ENCODE results near the gene LAMB1. TPM values are rescaled to one million over a fixed set of nuclear protein-coding genes. Genes with fewer than 3 reads are reported as not detected.

Gene LAMB1
- total RNA-seq, 1 experiment from 2014 or later, result 32.0 TPM

- POLR2A ChIA-PET, result no interaction called here
- no peak for ATAC-seq
- no peaks in the 10 kb centered on the region for H3K79me2 ChIP-seq (ENCODE audit: insufficient read depth, low read length)
- CTCF ChIA-PET, result no interaction called here
- H3K27ac ChIP-seq (ENCODE audit: low read depth, low read length), result no peak overlapping the region
- H3K36me3 ChIP-seq (ENCODE audit: control insufficient read depth in 1 of 2, insufficient read depth in 2 of 2, low read length in 2 of 2), result peaks cover 5 to 8% of the 10 kb centered on the region in 2 experiments; a peak in 1 of 4 replicates
- H4K20me1 ChIP-seq (ENCODE audit: insufficient read depth), result no peaks in the 10 kb centered on the region
- H3K9me3 ChIP-seq (ENCODE audit: control insufficient read depth in 1 of 2, insufficient read depth in 1 of 2, low read depth in 1 of 2, low read length in 2 of 2), result no peaks in the 10 kb centered on the region
- H3K9me2 ChIP-seq (ENCODE audit: insufficient read depth), result no peaks in the 10 kb centered on the region
- no peak overlapping the region for H3K9ac ChIP-seq (ENCODE audit: low read length)
- intact Hi-C loops (cut with micrococcal nuclease), result no loop called here
- TF ChIP-seq SIN3A (IDR thresholded peaks at IDR 0.05; ENCODE audit: low read depth) (no peak), ATF3 (IDR thresholded peaks at IDR 0.05) (no peak), JUND (IDR thresholded peaks at IDR 0.05) (no peak), POLR2A (IDR thresholded peaks at IDR 0.05; ENCODE audit: borderline replicate concordance, extremely low read depth, insufficient read depth, insufficient read length) (no peak), EGR1 (IDR thresholded peaks at IDR 0.05; ENCODE audit: low read depth) (no peak), CEBPB (IDR thresholded peaks at IDR 0.05; ENCODE audit: low read depth) (no peak), SP1 (IDR thresholded peaks at IDR 0.05; ENCODE audit: low read depth) (no peak), ELF1 (IDR thresholded peaks at IDR 0.05; ENCODE audit: borderline replicate concordance, low read depth) (no peak), MAX (IDR thresholded peaks at IDR 0.05) (no peak), ZNF274 (IDR thresholded peaks at IDR 0.05; ENCODE audit: low read depth, low read length) (no peak), FOSL1 (IDR thresholded peaks at IDR 0.05; ENCODE audit: low read depth) (no peak), CTCF (IDR thresholded peaks at IDR 0.05 in 2 of 3, conservative IDR thresholded peaks at IDR 0.05 in 1 of 3; ENCODE audit: borderline replicate concordance in 1 of 3, insufficient read depth in 1 of 3, low read depth in 2 of 3, low read length in 2 of 3) (no peak), CBX3 (IDR thresholded peaks at IDR 0.05; ENCODE audit: low read depth) (no peak), EZH2phosphoT487 (IDR thresholded peaks at IDR 0.05; ENCODE audit: borderline replicate concordance) (no peak), POLR2AphosphoS5 (IDR thresholded peaks at IDR 0.05; ENCODE audit: low read depth, low read length) (no peak)
- TF ChIP-seq, protein P1, sequence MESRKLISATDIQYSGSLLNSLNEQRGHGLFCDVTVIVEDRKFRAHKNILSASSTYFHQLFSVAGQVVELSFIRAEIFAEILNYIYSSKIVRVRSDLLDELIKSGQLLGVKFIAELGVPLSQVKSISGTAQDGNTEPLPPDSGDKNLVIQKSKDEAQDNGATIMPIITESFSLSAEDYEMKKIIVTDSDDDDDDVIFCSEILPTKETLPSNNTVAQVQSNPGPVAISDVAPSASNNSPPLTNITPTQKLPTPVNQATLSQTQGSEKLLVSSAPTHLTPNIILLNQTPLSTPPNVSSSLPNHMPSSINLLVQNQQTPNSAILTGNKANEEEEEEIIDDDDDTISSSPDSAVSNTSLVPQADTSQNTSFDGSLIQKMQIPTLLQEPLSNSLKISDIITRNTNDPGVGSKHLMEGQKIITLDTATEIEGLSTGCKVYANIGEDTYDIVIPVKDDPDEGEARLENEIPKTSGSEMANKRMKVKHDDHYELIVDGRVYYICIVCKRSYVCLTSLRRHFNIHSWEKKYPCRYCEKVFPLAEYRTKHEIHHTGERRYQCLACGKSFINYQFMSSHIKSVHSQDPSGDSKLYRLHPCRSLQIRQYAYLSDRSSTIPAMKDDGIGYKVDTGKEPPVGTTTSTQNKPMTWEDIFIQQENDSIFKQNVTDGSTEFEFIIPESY (IDR thresholded peaks at IDR 0.05; ENCODE audit: extremely low read depth, insufficient replicate concordance, low read length), result no peak
- TF ChIP-seq, protein P2, sequence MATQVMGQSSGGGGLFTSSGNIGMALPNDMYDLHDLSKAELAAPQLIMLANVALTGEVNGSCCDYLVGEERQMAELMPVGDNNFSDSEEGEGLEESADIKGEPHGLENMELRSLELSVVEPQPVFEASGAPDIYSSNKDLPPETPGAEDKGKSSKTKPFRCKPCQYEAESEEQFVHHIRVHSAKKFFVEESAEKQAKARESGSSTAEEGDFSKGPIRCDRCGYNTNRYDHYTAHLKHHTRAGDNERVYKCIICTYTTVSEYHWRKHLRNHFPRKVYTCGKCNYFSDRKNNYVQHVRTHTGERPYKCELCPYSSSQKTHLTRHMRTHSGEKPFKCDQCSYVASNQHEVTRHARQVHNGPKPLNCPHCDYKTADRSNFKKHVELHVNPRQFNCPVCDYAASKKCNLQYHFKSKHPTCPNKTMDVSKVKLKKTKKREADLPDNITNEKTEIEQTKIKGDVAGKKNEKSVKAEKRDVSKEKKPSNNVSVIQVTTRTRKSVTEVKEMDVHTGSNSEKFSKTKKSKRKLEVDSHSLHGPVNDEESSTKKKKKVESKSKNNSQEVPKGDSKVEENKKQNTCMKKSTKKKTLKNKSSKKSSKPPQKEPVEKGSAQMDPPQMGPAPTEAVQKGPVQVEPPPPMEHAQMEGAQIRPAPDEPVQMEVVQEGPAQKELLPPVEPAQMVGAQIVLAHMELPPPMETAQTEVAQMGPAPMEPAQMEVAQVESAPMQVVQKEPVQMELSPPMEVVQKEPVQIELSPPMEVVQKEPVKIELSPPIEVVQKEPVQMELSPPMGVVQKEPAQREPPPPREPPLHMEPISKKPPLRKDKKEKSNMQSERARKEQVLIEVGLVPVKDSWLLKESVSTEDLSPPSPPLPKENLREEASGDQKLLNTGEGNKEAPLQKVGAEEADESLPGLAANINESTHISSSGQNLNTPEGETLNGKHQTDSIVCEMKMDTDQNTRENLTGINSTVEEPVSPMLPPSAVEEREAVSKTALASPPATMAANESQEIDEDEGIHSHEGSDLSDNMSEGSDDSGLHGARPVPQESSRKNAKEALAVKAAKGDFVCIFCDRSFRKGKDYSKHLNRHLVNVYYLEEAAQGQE (IDR thresholded peaks at IDR 0.05; ENCODE audit: low read depth), result no peak
- BruUV-seq (replicated peaks), result no TSS peak
- RAD21 ChIA-PET (ENCODE audit: low non-redundant PET in 1 of 2, low total read pairs in 2 of 2, uncharacterized antibody in 2 of 2, unreplicated experiment in 2 of 2), result no interaction called here
- no peak overlapping the region for H2AFZ ChIP-seq (ENCODE audit: low read depth, low read length, poor library complexity, severe bottlenecking)
- H3K4me3 ChIP-seq (replicated peaks in 1 of 2; ENCODE audit: low read depth in 1 of 2, low read length in 2 of 2), result no peak overlapping the region
- H3K27me3 ChIP-seq (ENCODE audit: insufficient read depth, low read length), result no peaks in the 10 kb centered on the region
- DNase-seq (ENCODE audit: low read depth, low spot score), result no peak
- no peaks in the 10 kb centered on the region for H3K4me1 ChIP-seq (ENCODE audit: control insufficient read depth in 1 of 2, insufficient read depth in 2 of 2, low read length in 2 of 2)
- H3K4me2 ChIP-seq (ENCODE audit: low read length), result no peak overlapping the region
These were observed 21.5 kb downstream of the LAMB1 start for GRCh38 chr7:107981466-107981865.

Data from HCT116 (cell line).